HuH-7 (cell line): ENCODE results near the gene COLEC12.
A peak's percentile ranks its signal among the peaks of the same experiment; 100 is the strongest.

ENCODE experiments used
- DNase-seq: peaks from one replicate; pipeline ENCODE4 v3.0.0; 2011; ENCODE audit warnings: low spot score

Gene COLEC12

GRCh38 chr18:273525-273924, 227.0 kb downstream of the COLEC12 start:
- no peak for DNase-seq

- no peak for DNase-seq
Measured at GRCh38 chr18:272650-273049, 227.9 kb downstream of the COLEC12 start.

- peak; percentile 16 for DNase-seq
Measured at GRCh38 chr18:269480-270095, 230.9 kb downstream of the COLEC12 start.

GRCh38 chr18:267688-268552, 232.6 kb downstream of the COLEC12 start, which contains the start of gene THOC1:
Gene THOC1, minus strand, starts transcription at chr18:268047. Its CDS starts 28 bp downstream, at chr18:268019.
- DNase-seq, result peak; percentile 87

GRCh38 chr18:267380-267687, 233.2 kb downstream of the COLEC12 start:
- no peak for DNase-seq
